KMS-11 (cell line): Measurements from ENCODE around the gene SENP3.
A peak's percentile ranks its signal among the peaks of the same experiment; 100 is the strongest.

Experiments used
- H2AFZ ChIP-seq: fragments of 200-600 bp; sonication (generic); 2 replicates; pipeline ENCODE4 v1.6.1; 2016; ENCODE audit warnings: antibody characterized with exemption, mixed run types, low read depth
- H3K27ac ChIP-seq: fragments of 200-600 bp; sonication (generic); 2 replicates; pipeline ENCODE4 v1.6.1; 2016; ENCODE audit warnings: mild to moderate bottlenecking, mixed run types
- H3K27me3 ChIP-seq: fragments of 200-600 bp; sonication (generic); 2 replicates; pipeline ENCODE4 v1.6.1; 2017; ENCODE audit warnings: mild to moderate bottlenecking, low read depth, mixed run types, moderate library complexity; ENCODE audit not compliant: insufficient read depth
- H3K36me3 ChIP-seq: fragments of 200-600 bp; sonication (generic); 2 replicates; pipeline ENCODE4 v1.6.1; 2017; ENCODE audit warnings: mild to moderate bottlenecking, mixed run types; ENCODE audit not compliant: insufficient read depth
- H3K4me1 ChIP-seq: fragments of 200-600 bp; sonication (generic); 2 replicates; pipeline ENCODE4 v1.6.1; 2016; ENCODE audit warnings: mild to moderate bottlenecking, low read depth, mixed run types; ENCODE audit not compliant: poor library complexity, severe bottlenecking
- H3K4me2 ChIP-seq: fragments of 200-600 bp; sonication (generic); 2 replicates; pipeline ENCODE4 v1.7.0; 2016; ENCODE audit warnings: mild to moderate bottlenecking, mixed run types
- H3K4me3 ChIP-seq: fragments of 200-600 bp; sonication (generic); IDR thresholded peaks from 2 replicates; pipeline ENCODE4 v1.6.1; 2017; ENCODE audit warnings: low read depth, low read length, mixed read lengths; ENCODE audit not compliant: insufficient read depth
- H3K79me2 ChIP-seq: fragments of 200-600 bp; sonication (generic); 2 replicates; pipeline ENCODE4 v1.6.1; 2016; ENCODE audit warnings: low read depth, mixed run types; ENCODE audit not compliant: insufficient read depth
- H3K9ac ChIP-seq: fragments of 200-600 bp; sonication (generic); 2 replicates; pipeline ENCODE4 v1.6.1; 2016; ENCODE audit warnings: mild to moderate bottlenecking, mixed run types
- H4K20me1 ChIP-seq: fragments of 200-600 bp; sonication (generic); 2 replicates; pipeline ENCODE4 v1.6.1; 2016; ENCODE audit warnings: mild to moderate bottlenecking, mixed run types; ENCODE audit not compliant: insufficient read depth
- TF ChIP-seq, protein P1 (sequence below): fragments of 200-600 bp; sonication (generic); conservative IDR thresholded peaks from 2 replicates; pipeline ENCODE4 v1.6.1; 2017; ENCODE audit warnings: low read depth, mild to moderate bottlenecking, antibody characterized with exemption, low read length, moderate library complexity, mixed read lengths

Gene SENP3

GRCh38 chr17:7612294-7612640 lies 50.5 kb downstream of the SENP3 start:
- Histone ChIP-seq H4K20me1 (no peaks in the 10 kb centered on the region), H3K4me1 (no peaks in the 10 kb centered on the region), H3K36me3 (no peaks in the 10 kb centered on the region), H3K27ac (no peak overlapping the region), H3K4me3 (no peak overlapping the region), H3K27me3 (no peaks in the 10 kb centered on the region), H3K9ac (no peak overlapping the region), H3K4me2 (no peak overlapping the region), H2AFZ (no peak overlapping the region), H3K79me2 (no peaks in the 10 kb centered on the region)
- TF ChIP-seq, protein P1, sequence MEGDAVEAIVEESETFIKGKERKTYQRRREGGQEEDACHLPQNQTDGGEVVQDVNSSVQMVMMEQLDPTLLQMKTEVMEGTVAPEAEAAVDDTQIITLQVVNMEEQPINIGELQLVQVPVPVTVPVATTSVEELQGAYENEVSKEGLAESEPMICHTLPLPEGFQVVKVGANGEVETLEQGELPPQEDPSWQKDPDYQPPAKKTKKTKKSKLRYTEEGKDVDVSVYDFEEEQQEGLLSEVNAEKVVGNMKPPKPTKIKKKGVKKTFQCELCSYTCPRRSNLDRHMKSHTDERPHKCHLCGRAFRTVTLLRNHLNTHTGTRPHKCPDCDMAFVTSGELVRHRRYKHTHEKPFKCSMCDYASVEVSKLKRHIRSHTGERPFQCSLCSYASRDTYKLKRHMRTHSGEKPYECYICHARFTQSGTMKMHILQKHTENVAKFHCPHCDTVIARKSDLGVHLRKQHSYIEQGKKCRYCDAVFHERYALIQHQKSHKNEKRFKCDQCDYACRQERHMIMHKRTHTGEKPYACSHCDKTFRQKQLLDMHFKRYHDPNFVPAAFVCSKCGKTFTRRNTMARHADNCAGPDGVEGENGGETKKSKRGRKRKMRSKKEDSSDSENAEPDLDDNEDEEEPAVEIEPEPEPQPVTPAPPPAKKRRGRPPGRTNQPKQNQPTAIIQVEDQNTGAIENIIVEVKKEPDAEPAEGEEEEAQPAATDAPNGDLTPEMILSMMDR: no peak

DNA sequence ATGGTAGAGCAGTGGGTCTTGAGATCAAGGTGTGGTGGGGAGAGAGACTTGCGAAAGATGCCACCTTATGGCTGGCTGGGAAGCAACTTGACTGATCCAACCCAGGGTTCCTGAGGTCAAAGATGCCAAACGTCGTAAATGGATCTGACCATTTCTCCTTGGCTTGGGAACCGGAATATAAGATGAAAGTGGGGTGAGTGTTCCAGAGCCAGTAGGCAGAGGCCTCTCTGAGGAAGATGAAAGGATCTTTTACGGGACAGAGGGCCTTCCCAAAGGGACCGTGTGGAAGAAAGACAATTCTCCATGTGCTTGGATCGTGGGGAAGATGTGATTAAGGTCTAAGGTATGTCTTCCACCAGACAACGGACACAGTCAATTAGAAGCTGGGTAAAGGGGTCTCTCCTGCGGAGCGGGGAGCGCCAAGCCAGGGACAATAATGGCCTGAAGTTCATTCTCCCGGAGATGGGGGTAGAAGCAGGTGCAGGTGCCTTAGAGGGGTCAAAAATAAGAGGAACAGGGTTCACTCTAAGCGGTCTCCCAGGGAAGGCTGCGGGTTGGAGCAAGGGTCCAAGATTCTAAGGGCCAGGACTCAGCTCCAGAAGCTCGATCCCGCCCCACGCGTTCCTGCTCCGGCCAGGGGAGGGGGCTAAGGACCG lies 52.2 kb downstream of the SENP3 start:
- no peaks in the 10 kb centered on the region for H4K20me1 ChIP-seq
- H3K4me1 ChIP-seq: no peaks in the 10 kb centered on the region
- H3K4me2 ChIP-seq: peak overlapping the region; percentile 36; the same call in 1 of the 2 replicates
- TF ChIP-seq, protein P1: no peak
- H3K27ac ChIP-seq: no peak overlapping the region
- no peak overlapping the region for H3K4me3 ChIP-seq
- H3K79me2 ChIP-seq: no peaks in the 10 kb centered on the region
- no peaks in the 10 kb centered on the region for H3K36me3 ChIP-seq
- no peak overlapping the region for H3K9ac ChIP-seq
- no peaks in the 10 kb centered on the region for H3K27me3 ChIP-seq
- H2AFZ ChIP-seq: no peak overlapping the region

- H3K79me2 ChIP-seq: no peaks in the 10 kb centered on the region
- H4K20me1 ChIP-seq: no peaks in the 10 kb centered on the region
- no peaks in the 10 kb centered on the region for H3K4me1 ChIP-seq
- peak within 1 kb of the TSS; percentile 44; the same call in 1 of the 2 replicates for H2AFZ ChIP-seq
- H3K4me2 ChIP-seq: peak within 1 kb of the TSS; percentile 36; the same call in 1 of the 2 replicates
- TF ChIP-seq, protein P1: no peak; the same call in 1 of the 2 replicates
- no peaks in the 10 kb centered on the region for H3K27me3 ChIP-seq
- no peak within 1 kb of the TSS for H3K9ac ChIP-seq
- no peaks in the 10 kb centered on the region for H3K36me3 ChIP-seq
- H3K4me3 ChIP-seq: no peak within 1 kb of the TSS
- no peak within 1 kb of the TSS for H3K27ac ChIP-seq
These were observed 52.9 kb downstream of the SENP3 start, which contains the start of gene FXR2 for GRCh38 chr17:7614425-7615264. Gene FXR2 (minus strand): TSS chr17:7614897. CDS start chr17:7614532, 365 bp downstream.

DNA sequence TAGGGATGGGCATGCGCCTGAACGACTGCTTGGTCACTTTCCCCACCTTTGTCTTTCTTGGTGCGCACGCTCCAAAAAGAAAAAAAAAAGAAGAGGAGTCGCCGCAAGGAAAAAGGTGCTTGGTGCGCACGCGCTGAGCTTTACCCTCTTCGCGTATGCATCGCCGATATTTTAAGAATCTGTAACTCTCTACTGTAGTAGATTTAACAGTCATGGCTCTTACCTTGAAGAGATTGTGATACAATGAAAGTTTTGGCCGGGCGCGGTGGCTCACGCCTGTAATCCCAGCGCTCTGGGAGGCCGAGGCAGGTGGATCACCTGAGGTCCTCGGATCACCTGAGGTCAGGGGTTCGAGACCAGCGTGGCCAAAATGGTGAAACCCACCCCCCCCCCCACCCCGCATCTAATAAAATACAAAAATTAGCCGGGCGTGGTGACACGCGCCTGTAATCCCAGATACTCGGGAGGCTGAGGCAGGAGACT lies 53.6 kb downstream of the SENP3 start:
- Histone ChIP-seq H4K20me1 (no peaks in the 10 kb centered on the region), H3K4me1 (no peaks in the 10 kb centered on the region), H2AFZ (peak overlapping the region; percentile 44; the same call in 1 of the 2 replicates), H3K4me2 (no peak overlapping the region), H3K27me3 (no peaks in the 10 kb centered on the region), H3K36me3 (no peaks in the 10 kb centered on the region), H3K4me3 (no peak overlapping the region), H3K27ac (no peak overlapping the region), H3K9ac (no peak overlapping the region), H3K79me2 (no peaks in the 10 kb centered on the region)
- TF ChIP-seq, protein P1: no peak
